ENCODE results near the gene ZFP1. TPM values are rescaled to one million over a fixed set of nuclear protein-coding genes. Genes with fewer than 3 reads are reported as not detected.

ZFP1 gene
- total RNA-seq, 2 experiments from 2014 or later = 23.9 to 25.0 TPM

- H3K36me3 ChIP-seq (ENCODE audit: insufficient read depth, low read length) = no peaks in the 10 kb centered on the region
- no peak overlapping the region for H3K27ac ChIP-seq (ENCODE audit: low read depth, low read length, poor library complexity, severe bottlenecking)
- TF ChIP-seq EZH2phosphoT487 (IDR thresholded peaks at IDR 0.05; ENCODE audit: borderline replicate concordance, low read depth, low read length) = no peak
- TF ChIP-seq CTCF (conservative IDR thresholded peaks at IDR 0.05; ENCODE audit: low read length) = no peak
- no peak overlapping the region for H2AFZ ChIP-seq (ENCODE audit: low read length)
- intact Hi-C loops (cut with micrococcal nuclease; ENCODE audit: unreplicated experiment) = no loop called here
- no TSS peak for BruUV-seq (replicated peaks)
- peak; percentile 42 for DNase-seq (ENCODE audit: low spot score)
- H3K9me3 ChIP-seq (ENCODE audit: low read length) = no peaks in the 10 kb centered on the region
- no peaks in the 10 kb centered on the region for H4K20me1 ChIP-seq (ENCODE audit: insufficient read depth, low read length)
- peak overlapping the region; percentile 42; the same call in 1 of the 2 replicates for H3K4me2 ChIP-seq (ENCODE audit: low read length)
- H3K4me1 ChIP-seq (ENCODE audit: insufficient read depth, low read length, poor library complexity, severe bottlenecking) = peaks cover 26% of the 10 kb centered on the region
- H3K9me2 ChIP-seq (ENCODE audit: insufficient read depth, low read length) = no peaks in the 10 kb centered on the region
- POLR2A ChIA-PET = interaction anchor here (0.6 to 1.1 kb wide), 3 partner anchors 8 to 67 kb away, joined by 3 read pairs; no protein-coding TSS in a partner anchor
- H3K4me3 ChIP-seq (ENCODE audit: low read depth, low read length, poor library complexity, severe bottlenecking) = no peak overlapping the region
- H3K79me2 ChIP-seq (ENCODE audit: insufficient read depth, low read depth, low read length) = no peaks in the 10 kb centered on the region
- CTCF ChIA-PET (ENCODE audit: unreplicated experiment) = interaction anchor here (0.7 kb wide), 1 partner anchor 26 kb away, joined by 23 read pairs; no protein-coding TSS in a partner anchor
These were observed 48.4 kb upstream of the ZFP1 start for GRCh38 chr16:75099738-75100602.

- ChIA-PET POLR2A (no interaction called here), CTCF (ENCODE audit: unreplicated experiment) (no interaction called here)
- Histone ChIP-seq H3K4me3 (ENCODE audit: low read depth, low read length, poor library complexity, severe bottlenecking) (no peak overlapping the region), H3K4me1 (ENCODE audit: insufficient read depth, low read length, poor library complexity, severe bottlenecking) (peaks cover 32% of the 10 kb centered on the region), H2AFZ (ENCODE audit: low read length) (no peak overlapping the region), H3K4me2 (ENCODE audit: low read length) (no peak overlapping the region), H3K27ac (ENCODE audit: low read depth, low read length, poor library complexity, severe bottlenecking) (no peak overlapping the region), H3K79me2 (ENCODE audit: insufficient read depth, low read depth, low read length) (no peaks in the 10 kb centered on the region), H3K36me3 (ENCODE audit: insufficient read depth, low read length) (no peaks in the 10 kb centered on the region), H3K9me2 (ENCODE audit: insufficient read depth, low read length) (no peaks in the 10 kb centered on the region), H4K20me1 (ENCODE audit: insufficient read depth, low read length) (no peaks in the 10 kb centered on the region), H3K9me3 (ENCODE audit: low read length) (no peaks in the 10 kb centered on the region)
- no TSS peak for BruUV-seq (replicated peaks)
- TF ChIP-seq EZH2phosphoT487 (IDR thresholded peaks at IDR 0.05; ENCODE audit: borderline replicate concordance, low read depth, low read length) (no peak), CTCF (conservative IDR thresholded peaks at IDR 0.05; ENCODE audit: low read length) (no peak)
- DNase-seq (ENCODE audit: low spot score) = no peak
- intact Hi-C loops (cut with micrococcal nuclease; ENCODE audit: unreplicated experiment) = no loop called here
These were observed 47.7 kb upstream of the ZFP1 start for GRCh38 chr16:75100603-75100990.

GRCh38 chr16:75101635-75102034 lies 46.7 kb upstream of the ZFP1 start:
- BruUV-seq (replicated peaks) = no TSS peak
- no peaks in the 10 kb centered on the region for H4K20me1 ChIP-seq (ENCODE audit: insufficient read depth, low read length)
- TF ChIP-seq CTCF (conservative IDR thresholded peaks at IDR 0.05; ENCODE audit: low read length) (no peak), EZH2phosphoT487 (IDR thresholded peaks at IDR 0.05; ENCODE audit: borderline replicate concordance, low read depth, low read length) (no peak)
- H3K9me2 ChIP-seq (ENCODE audit: insufficient read depth, low read length) = no peaks in the 10 kb centered on the region
- no peaks in the 10 kb centered on the region for H3K79me2 ChIP-seq (ENCODE audit: insufficient read depth, low read depth, low read length)
- H3K4me1 ChIP-seq (ENCODE audit: insufficient read depth, low read length, poor library complexity, severe bottlenecking) = peaks cover 43% of the 10 kb centered on the region
- H3K27ac ChIP-seq (ENCODE audit: low read depth, low read length, poor library complexity, severe bottlenecking) = no peak overlapping the region
- intact Hi-C loops (cut with micrococcal nuclease; ENCODE audit: unreplicated experiment) = no loop called here
- H3K36me3 ChIP-seq (ENCODE audit: insufficient read depth, low read length) = no peaks in the 10 kb centered on the region
- CTCF ChIA-PET (ENCODE audit: unreplicated experiment) = no interaction called here
- no peak for DNase-seq (ENCODE audit: low spot score)
- no peak overlapping the region for H3K4me3 ChIP-seq (ENCODE audit: low read depth, low read length, poor library complexity, severe bottlenecking)
- POLR2A ChIA-PET = interaction anchor here (1.2 kb wide), 1 partner anchor 10 kb away, joined by 4 read pairs; no protein-coding TSS in a partner anchor
- no peak overlapping the region for H3K4me2 ChIP-seq (ENCODE audit: low read length)
- no peaks in the 10 kb centered on the region for H3K9me3 ChIP-seq (ENCODE audit: low read length)
- H2AFZ ChIP-seq (ENCODE audit: low read length) = no peak overlapping the region
